ENCODE results near the gene GPR132.

GRCh38 chr14:105020815-105021655 lies 44.2 kb downstream of the GPR132 start, which contains the start of gene CDCA4:
- TF ChIP-seq CTCF (IDR thresholded peaks at IDR 0.05; ENCODE audit: extremely low read depth in 1 of 2, insufficient read depth in 1 of 2, low read depth in 1 of 2, low read length in 2 of 2): no peak
- TF ChIP-seq POLR2A (IDR thresholded peaks at IDR 0.05; ENCODE audit: low read depth, low read length): peak; percentile 80
- peak; percentile 92 for TF ChIP-seq POLR2AphosphoS5 (IDR thresholded peaks at IDR 0.05; ENCODE audit: insufficient read depth, low read depth, low read length)
- no peak for TF ChIP-seq GATA2 (IDR thresholded peaks at IDR 0.05; ENCODE audit: insufficient read depth, insufficient read length, low read depth, low read length)
- TF ChIP-seq EZH2 (IDR thresholded peaks at IDR 0.05; ENCODE audit: borderline replicate concordance, low read depth, low read length, severe bottlenecking): no peak
- no peak for TF ChIP-seq JUN (IDR thresholded peaks at IDR 0.05; ENCODE audit: borderline replicate concordance, insufficient read depth, insufficient read length, low read depth)
- TF ChIP-seq FOS (IDR thresholded peaks at IDR 0.05; ENCODE audit: borderline replicate concordance, insufficient read depth, low read length): no peak
- TF ChIP-seq MAX (IDR thresholded peaks at IDR 0.05; ENCODE audit: insufficient read depth, insufficient read length): peak; percentile 73
- TF ChIP-seq MYC (IDR thresholded peaks at IDR 0.05; ENCODE audit: low read depth, low read length): peak; percentile 32
